WTC11 (cell line): Measurements from ENCODE around the gene RXFP3. TPM values are rescaled to one million over a fixed set of nuclear protein-coding genes. Genes with fewer than 3 reads are reported as not detected.

Source experiments
- ATAC-seq: fragments of 200-7000 bp; cut with Tn5 transposase; 2 replicates; pipeline ENCODE4 v1.10.0; 2021; ENCODE audit warnings: mild to moderate bottlenecking, moderate library complexity
- CTCF ChIA-PET: fragments of 300-600 bp; sonication (Branson Sonifier 250); formaldehyde crosslinking; loops from one replicate; lab custom pipeline; 2021; ENCODE audit warnings: antibody characterized with exemption; lab: Charles Lee
- POLR2A ChIA-PET: fragments of 350-600 bp; sonication (Branson Sonifier 250); formaldehyde crosslinking; loops from one replicate; lab custom pipeline; 2021; ENCODE audit warnings: antibody characterized with exemption; lab: Charles Lee
- DNase-seq: peaks from one replicate; pipeline ENCODE4 v3.0.0; 2021; ENCODE audit warnings: low spot score
- H3K27ac Mint-ChIP-seq: 2 replicates; pipeline ENCODE4 v1.8.0; 2021; ENCODE audit warnings: mixed read lengths
- H3K27me3 Mint-ChIP-seq: 2 replicates; pipeline ENCODE4 v1.8.0; 2021; ENCODE audit warnings: low read depth, mild to moderate bottlenecking, moderate library complexity, mixed read lengths
- H3K36me3 Mint-ChIP-seq: 2 replicates; pipeline ENCODE4 v1.8.0; 2021; ENCODE audit warnings: mixed read lengths
- H3K4me1 Mint-ChIP-seq: 2 replicates; pipeline ENCODE4 v1.8.0; 2022; ENCODE audit warnings: mixed read lengths
- H3K4me3 Mint-ChIP-seq: 2 replicates; pipeline ENCODE4 v1.8.0; 2021; ENCODE audit warnings: mild to moderate bottlenecking, moderate library complexity, mixed read lengths
- H3K9me3 Mint-ChIP-seq: 2 replicates; pipeline ENCODE4 v1.8.0; 2021; ENCODE audit warnings: mixed read lengths
- ATF1 ChIP-seq: sonication (generic); formaldehyde crosslinking; IDR thresholded peaks from 2 replicates; pipeline ENCODE4 v1.8.1; 2023; ENCODE audit warnings: mild to moderate bottlenecking, moderate library complexity, missing genetic modification reagents
- CBFB ChIP-seq: sonication (generic); formaldehyde crosslinking; IDR thresholded peaks from 2 replicates; pipeline ENCODE4 v1.8.1; 2022; ENCODE audit warnings: mild to moderate bottlenecking, low read depth, missing genetic modification reagents
- CREM ChIP-seq: sonication (generic); formaldehyde crosslinking; IDR thresholded peaks from 2 replicates; pipeline ENCODE4 v1.8.1; 2022; ENCODE audit warnings: mild to moderate bottlenecking, missing genetic modification reagents, moderate library complexity
- E2F1 ChIP-seq: sonication (generic); formaldehyde crosslinking; IDR thresholded peaks from 2 replicates; pipeline ENCODE4 v1.8.0; 2022; ENCODE audit warnings: mild to moderate bottlenecking, missing genetic modification reagents
- ESRRA ChIP-seq: sonication (generic); formaldehyde crosslinking; IDR thresholded peaks from 2 replicates; pipeline ENCODE4 v1.8.1; 2022; ENCODE audit warnings: mild to moderate bottlenecking, missing genetic modification reagents, borderline replicate concordance
- OVOL2 ChIP-seq: fragments of 250-450 bp; sonication (Bioruptor Pico); IDR thresholded peaks from 2 replicates; pipeline ENCODE4 v1.9.0; 2021; ENCODE audit warnings: mild to moderate bottlenecking, borderline replicate concordance
- PRDM15 ChIP-seq: sonication (generic); formaldehyde crosslinking; IDR thresholded peaks from 2 replicates; pipeline ENCODE4 v1.8.0; 2022; ENCODE audit warnings: missing genetic modification reagents
- PREB ChIP-seq: sonication (generic); formaldehyde crosslinking; IDR thresholded peaks from 2 replicates; pipeline ENCODE4 v1.8.1; 2022; ENCODE audit warnings: mild to moderate bottlenecking, missing genetic modification reagents, moderate library complexity, borderline replicate concordance
- PRRX2 ChIP-seq: fragments of 250-450 bp; sonication (Bioruptor Pico); IDR thresholded peaks from 2 replicates; pipeline ENCODE4 v1.8.0; 2021; ENCODE audit warnings: mild to moderate bottlenecking
- RORB ChIP-seq: fragments of 250-450 bp; sonication (Bioruptor Pico); IDR thresholded peaks from 2 replicates; pipeline ENCODE4 v1.9.0; 2021; ENCODE audit warnings: mild to moderate bottlenecking
- SMAD3 ChIP-seq: sonication (generic); formaldehyde crosslinking; IDR thresholded peaks from 2 replicates; pipeline ENCODE4 v1.8.0; 2022; ENCODE audit warnings: missing genetic modification reagents, mild to moderate bottlenecking, borderline replicate concordance
- SMAD4 ChIP-seq: sonication (generic); formaldehyde crosslinking; IDR thresholded peaks from 2 replicates; pipeline ENCODE4 v1.8.0; 2022; ENCODE audit warnings: mild to moderate bottlenecking, missing genetic modification reagents
- SOX15 ChIP-seq: fragments of 250-450 bp; sonication (Bioruptor Pico); IDR thresholded peaks from 2 replicates; pipeline ENCODE4 v1.9.0; 2021; ENCODE audit warnings: mild to moderate bottlenecking
- STAT6 ChIP-seq: sonication (generic); formaldehyde crosslinking; conservative IDR thresholded peaks from 2 replicates; pipeline ENCODE4 v1.8.1; 2023; ENCODE audit warnings: mild to moderate bottlenecking, low read depth, missing genetic modification reagents, moderate library complexity
- TP53 ChIP-seq: sonication (generic); formaldehyde crosslinking; IDR thresholded peaks from 2 replicates; pipeline ENCODE4 v1.8.1; 2023; ENCODE audit warnings: mild to moderate bottlenecking, missing genetic modification reagents
- USF1 ChIP-seq: sonication (generic); formaldehyde crosslinking; IDR thresholded peaks from 2 replicates; pipeline ENCODE4 v1.8.0; 2022; ENCODE audit warnings: mild to moderate bottlenecking, missing genetic modification reagents
- ZBTB43 ChIP-seq: sonication (generic); formaldehyde crosslinking; IDR thresholded peaks from 2 replicates; pipeline ENCODE4 v1.8.1; 2023; ENCODE audit warnings: mild to moderate bottlenecking, missing genetic modification reagents
- ZMAT4 ChIP-seq: fragments of 250-450 bp; sonication (Bioruptor Pico); IDR thresholded peaks from 2 replicates; pipeline ENCODE4 v1.9.0; 2021; ENCODE audit warnings: mild to moderate bottlenecking
- ZNF121 ChIP-seq: sonication (generic); formaldehyde crosslinking; IDR thresholded peaks from 2 replicates; pipeline ENCODE4 v1.8.0; 2023; ENCODE audit warnings: missing genetic modification reagents
- ZNF232 ChIP-seq: sonication (generic); formaldehyde crosslinking; IDR thresholded peaks from 2 replicates; pipeline ENCODE4 v1.8.0; 2022; ENCODE audit warnings: mild to moderate bottlenecking, missing genetic modification reagents
- ZNF416 ChIP-seq: fragments of 250-450 bp; sonication (Bioruptor Pico); IDR thresholded peaks from 2 replicates; pipeline ENCODE4 v1.9.0; 2021; ENCODE audit warnings: mild to moderate bottlenecking, inconsistent platforms
- total RNA-seq: library from RNA; stranded (reverse); gene quantifications from 3 replicates; pipeline ENCODE4 v1.2.3, GENCODE V29; 2021

The RXFP3 gene
- total RNA-seq, 1 experiment from 2014 or later, result 0.22 TPM

- Mint-ChIP-seq H3K9me3 (no peaks in the 10 kb centered on the region), H3K4me1 (peaks cover 4% of the 10 kb centered on the region; the same call in 1 of the 2 replicates), H3K27me3 (no peaks in the 10 kb centered on the region; the same call in 1 of the 2 replicates), H3K36me3 (no peaks in the 10 kb centered on the region), H3K4me3 (no peak overlapping the region), H3K27ac (no peak overlapping the region)
- DNase-seq (no peak), ATAC-seq (no peak)
- CTCF ChIA-PET, result no interaction called here
- POLR2A ChIA-PET, result no interaction called here
- TF ChIP-seq ZMAT4 (CRISPR knock-in tag), result no peak
Measured at GRCh38 chr5:33964132-33964700, 28.0 kb downstream of the RXFP3 start.

- TF ChIP-seq ZNF232 (CRISPR knock-in tag) (no peak), SMAD4 (CRISPR knock-in tag) (no peak), ZNF121 (no peak), SOX15 (no peak), OVOL2 (CRISPR knock-in tag) (no peak), CREM (no peak), PREB (CRISPR knock-in tag) (no peak), ZNF416 (CRISPR knock-in tag) (no peak), PRRX2 (CRISPR knock-in tag) (no peak), E2F1 (CRISPR knock-in tag) (no peak), RORB (no peak), USF1 (CRISPR knock-in tag) (no peak), ESRRA (CRISPR knock-in tag) (no peak), ATF1 (CRISPR knock-in tag) (no peak), TP53 (CRISPR knock-in tag) (no peak), SMAD3 (CRISPR knock-in tag) (no peak), STAT6 (CRISPR knock-in tag) (no peak), PRDM15 (CRISPR knock-in tag) (no peak), ZBTB43 (CRISPR knock-in tag) (no peak), CBFB (CRISPR knock-in tag) (no peak)
- DNase-seq (no peak), ATAC-seq (no peak)
- H3K4me1 Mint-ChIP-seq, result peaks cover 2% of the 10 kb centered on the region
- H3K9me3 Mint-ChIP-seq, result no peaks in the 10 kb centered on the region
- no peak overlapping the region for H3K4me3 Mint-ChIP-seq
- CTCF ChIA-PET, result interaction anchor here (1.2 kb wide), 2 partner anchors 32 to 531 kb away, joined by 3 to 5 read pairs; no protein-coding TSS in a partner anchor
- POLR2A ChIA-PET, result no interaction called here
- H3K27ac Mint-ChIP-seq, result no peak overlapping the region
- no peaks in the 10 kb centered on the region for H3K27me3 Mint-ChIP-seq
- H3K36me3 Mint-ChIP-seq, result no peaks in the 10 kb centered on the region
Measured at GRCh38 chr5:33966805-33967204, 30.6 kb downstream of the RXFP3 start.
